GM21367 (cell line): ENCODE measurements around the gene NUTM2E.
"Not testable (repeated sequence)": the region's sequence is repeated elsewhere in the genome, so short reads cannot be mapped to it uniquely, and the experiment has no call there.

ENCODE experiments used
- ATAC-seq: cut with Tn5 transposase; IDR thresholded peaks from one replicate; pipeline ENCODE4 v1.9.1; 2021; ENCODE audit not compliant: unreplicated experiment

Gene NUTM2E

DNA sequence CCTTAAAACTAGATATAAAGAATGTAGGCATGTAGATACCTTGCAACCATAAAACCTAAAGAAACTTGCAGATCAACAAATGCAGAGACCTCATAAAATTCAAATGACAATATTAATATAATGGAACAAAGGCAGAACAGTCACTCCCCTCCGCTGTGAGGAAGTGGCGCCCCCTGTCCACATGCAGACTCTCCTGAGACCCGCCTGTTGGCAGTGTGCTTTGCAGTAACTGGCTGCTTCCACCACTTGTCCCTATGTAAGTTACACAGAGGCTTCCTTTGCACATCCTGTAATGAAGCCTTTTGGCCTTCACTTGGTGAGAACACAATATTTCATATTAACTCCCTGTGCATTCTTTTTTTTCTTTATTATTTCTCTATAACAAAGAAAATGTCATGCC, 36.3 kb downstream of the NUTM2E start:
- ATAC-seq: not testable (repeated sequence)

DNA sequence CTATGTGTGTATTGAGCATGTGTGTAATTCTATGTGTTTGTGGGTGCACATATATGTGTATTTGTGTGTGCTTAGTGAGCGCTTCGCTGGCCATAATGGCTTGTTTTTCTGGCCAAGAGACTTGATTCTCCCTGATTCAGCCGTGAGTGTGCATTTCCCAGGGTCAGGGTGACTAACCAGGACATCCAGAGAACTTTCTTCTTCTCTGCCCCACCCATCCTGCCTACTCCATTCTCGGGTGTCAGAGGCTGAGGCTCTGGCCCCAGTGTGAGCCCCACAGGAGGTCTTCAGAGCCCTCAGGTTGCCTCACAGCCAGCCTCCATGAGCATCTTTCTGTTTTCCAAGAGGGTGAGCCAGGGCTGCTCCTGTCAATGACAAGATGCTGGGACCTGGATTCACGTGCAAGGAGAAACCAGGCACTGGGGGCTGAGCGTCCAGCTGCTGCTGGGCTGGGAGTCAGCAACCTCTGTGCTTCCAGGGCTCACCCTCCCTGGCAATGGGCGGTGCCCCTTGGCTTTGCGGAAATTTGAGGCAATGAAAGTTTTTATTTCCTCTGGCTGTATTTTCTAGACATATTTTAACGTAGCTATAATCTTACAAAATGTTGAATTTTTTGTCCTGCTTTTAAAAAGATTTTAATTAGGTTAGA, 40.5 kb downstream of the NUTM2E start:
- ATAC-seq: not testable (repeated sequence)

DNA sequence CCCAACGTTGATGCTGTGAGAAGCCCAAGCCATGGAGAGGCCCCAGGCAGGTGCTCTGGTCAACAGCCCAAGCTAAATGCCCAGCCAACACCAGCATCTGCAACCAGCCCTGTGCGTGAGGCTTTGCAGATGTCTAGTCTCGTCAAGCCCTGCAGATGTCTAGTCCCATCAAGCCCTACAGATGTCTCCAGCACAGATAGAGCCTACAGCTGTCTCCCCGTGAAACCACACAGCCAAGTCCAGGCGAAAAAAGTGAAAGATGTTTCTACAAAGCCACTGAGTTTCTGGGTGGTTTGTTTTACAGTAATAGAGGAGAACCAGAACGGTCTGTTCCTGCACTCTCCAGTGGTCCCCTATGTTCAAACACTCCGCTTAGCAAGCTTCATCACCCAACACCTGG, 41.5 kb downstream of the NUTM2E start:
- ATAC-seq: not testable (repeated sequence)

DNA sequence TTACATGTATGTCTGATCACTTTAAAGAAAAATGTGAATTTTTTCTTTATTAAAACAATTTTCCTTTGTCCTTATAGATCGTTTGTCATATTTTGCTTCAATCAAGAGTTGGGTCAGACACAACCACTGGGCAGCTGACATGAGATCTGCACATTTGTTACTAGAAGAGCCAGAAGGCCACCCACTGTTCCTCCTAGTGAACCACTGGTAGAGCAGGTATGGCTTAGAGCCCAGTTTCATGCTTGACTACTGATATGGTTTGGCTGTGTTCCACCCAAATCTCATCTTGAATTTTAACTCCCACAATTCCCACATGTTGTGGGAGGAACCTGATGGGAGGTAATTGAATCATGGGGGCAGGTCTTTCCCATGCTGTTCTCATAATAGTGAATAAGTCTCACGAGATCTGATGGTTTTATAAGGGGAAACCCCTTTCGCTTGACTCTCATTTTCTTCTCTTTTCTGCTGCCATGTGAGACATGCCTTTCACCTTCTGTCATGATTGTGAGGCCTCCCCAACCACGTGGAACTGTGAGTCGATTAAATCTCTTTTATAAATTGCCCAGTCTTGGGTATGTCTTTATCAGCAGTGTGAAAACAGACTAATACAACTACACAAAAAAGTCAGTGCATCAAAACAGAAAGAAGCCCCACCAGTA, 43.0 kb downstream of the NUTM2E start:
- not testable (repeated sequence) for ATAC-seq

DNA sequence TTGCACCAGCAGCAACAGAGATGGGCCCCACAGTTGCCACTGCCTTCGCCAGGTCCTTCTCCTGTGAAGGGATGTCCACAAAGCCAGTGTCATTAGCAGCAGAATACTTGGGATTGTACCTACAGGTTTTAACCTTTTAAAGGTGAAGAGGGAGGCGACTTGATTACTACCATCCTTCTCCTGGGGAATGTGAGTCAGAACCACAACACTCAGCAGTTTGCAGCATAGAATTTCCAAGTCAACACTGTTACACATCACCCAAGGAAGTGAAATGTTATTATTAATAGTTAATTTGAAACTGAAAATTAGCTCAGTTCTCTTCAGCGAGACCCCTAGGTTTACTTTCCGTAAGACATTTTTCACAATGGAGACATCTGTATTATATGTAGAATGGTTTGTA, 45.2 kb downstream of the NUTM2E start:
- ATAC-seq: not testable (repeated sequence)
